Gastroesophageal sphincter (tissue), 4 donors: Measurements from ENCODE around the gene AASS. TPM values are rescaled to one million over a fixed set of nuclear protein-coding genes. Genes with fewer than 3 reads are reported as not detected.

Experiments used
- ATAC-seq: fragments of 150-250 bp; one replicate; pipeline ENCODE4 v1.9.1; 2016; ENCODE audit warnings: mild to moderate bottlenecking, moderate library complexity
- H3K27ac ChIP-seq, 4 donors: fragments of 200-600 bp; sonication (generic) in 3 of 4; 1 replicate in 3 of 4; 2 replicates in 1 of 4; pipeline ENCODE4 v1.5.1; 2016 to 2019
- H3K27me3 ChIP-seq: fragments of 200-600 bp; sonication (generic); one replicate; pipeline ENCODE4 v1.5.1; 2019
- H3K36me3 ChIP-seq, 2 donors: fragments of 200-600 bp; sonication (generic); one replicate each; pipeline ENCODE4 v1.5.1; 2019; ENCODE audit warnings: control low read depth in 1 of 2
- H3K4me1 ChIP-seq, 3 donors: fragments of 200-600 bp; sonication (generic); 1 replicate in 2 of 3; 2 replicates in 1 of 3; pipeline ENCODE4 v1.5.1; 2016 to 2019; ENCODE audit warnings: control low read depth in 2 of 3
- H3K4me3 ChIP-seq, 2 donors: fragments of 200-600 bp; sonication (generic); one replicate each; pipeline ENCODE4 v1.5.1; 2019; ENCODE audit warnings: mild to moderate bottlenecking in 1 of 2, moderate library complexity in 1 of 2
- H3K9me3 ChIP-seq, 3 donors: fragments of 200-600 bp; sonication (generic); one replicate each; pipeline ENCODE4 v1.5.1; 2017 to 2019; ENCODE audit warnings: control low read depth in 2 of 3
- EP300 ChIP-seq: sonication (generic); formaldehyde crosslinking; IDR thresholded peaks from one replicate; pipeline ENCODE4 v1.6.1; 2017; ENCODE audit warnings: antibody characterized with exemption, mild to moderate bottlenecking
- POLR2A ChIP-seq, 2 donors: fragments of 450-650 bp; IDR thresholded peaks; one replicate each; pipeline ENCODE4 v1.6.1; 2017; ENCODE audit warnings: antibody characterized with exemption in 2 of 2, mild to moderate bottlenecking in 2 of 2, moderate library complexity in 1 of 2
- POLR2AphosphoS5 ChIP-seq: sonication (generic); formaldehyde crosslinking; IDR thresholded peaks from one replicate; pipeline ENCODE4 v1.6.1; 2017; ENCODE audit warnings: antibody characterized with exemption
- WGBS, 2 donors: methylation state at CpG; one replicate each; pipeline ENCODE4 v1.1.5; 2018; ENCODE audit warnings: low coverage in 1 of 2; 5-methylcytosine and 5-hydroxymethylcytosine counted together
- total RNA-seq, 4 donors: library from RNA; depleted of rRNA; stranded (reverse); fragments of >200 nt; gene quantifications; one replicate each; pipeline ENCODE4 v1.1.0, GENCODE V29; 2016
- TF ChIP-seq, protein P1 (sequence below), 4 experiments: fragments of 200-600 bp in 2 of 4; fragments of 450-650 bp in 2 of 4; sonication (generic) in 1 of 4; IDR thresholded peaks; one replicate each; pipeline ENCODE4 v1.5.1; 2017 to 2019; ENCODE audit warnings: antibody characterized with exemption in 4 of 4, mild to moderate bottlenecking in 2 of 4, moderate library complexity in 2 of 4

The AASS gene
- total RNA-seq, 4 donors from 2014 or later = 20.0 to 108 (median 55.0) TPM

DNA sequence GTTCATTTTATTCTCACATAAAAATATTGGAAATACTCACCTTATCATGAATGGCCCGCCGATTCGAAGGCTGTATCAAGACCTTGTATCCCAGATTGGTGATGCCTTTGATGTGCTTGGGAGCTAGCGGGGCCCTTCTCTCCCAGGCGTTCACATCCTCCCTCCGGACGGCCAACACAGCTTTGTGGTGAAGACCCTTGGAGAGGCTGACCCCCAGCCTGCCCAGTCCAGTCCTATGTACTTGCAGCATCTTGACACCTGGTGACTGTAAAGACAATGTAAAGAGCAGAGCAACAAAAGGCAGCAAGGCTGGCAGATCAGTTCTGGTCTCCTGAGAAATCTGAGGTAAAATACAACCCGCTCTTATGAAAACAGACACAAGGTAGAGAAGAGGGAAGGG lies 10.6 kb downstream of the AASS start:
- Histone ChIP-seq H3K9me3 (no peaks in the 10 kb centered on the region), H3K27me3 (no peaks in the 10 kb centered on the region), H3K4me1 (peaks cover 0 to 26% (median 6%) of the 10 kb centered on the region in 3 donors), H3K4me3 (no peak overlapping the region), H3K27ac (no peak overlapping the region), H3K36me3 (peaks cover 0 to 17% of the 10 kb centered on the region in 2 donors)
- TF ChIP-seq, protein P1, sequence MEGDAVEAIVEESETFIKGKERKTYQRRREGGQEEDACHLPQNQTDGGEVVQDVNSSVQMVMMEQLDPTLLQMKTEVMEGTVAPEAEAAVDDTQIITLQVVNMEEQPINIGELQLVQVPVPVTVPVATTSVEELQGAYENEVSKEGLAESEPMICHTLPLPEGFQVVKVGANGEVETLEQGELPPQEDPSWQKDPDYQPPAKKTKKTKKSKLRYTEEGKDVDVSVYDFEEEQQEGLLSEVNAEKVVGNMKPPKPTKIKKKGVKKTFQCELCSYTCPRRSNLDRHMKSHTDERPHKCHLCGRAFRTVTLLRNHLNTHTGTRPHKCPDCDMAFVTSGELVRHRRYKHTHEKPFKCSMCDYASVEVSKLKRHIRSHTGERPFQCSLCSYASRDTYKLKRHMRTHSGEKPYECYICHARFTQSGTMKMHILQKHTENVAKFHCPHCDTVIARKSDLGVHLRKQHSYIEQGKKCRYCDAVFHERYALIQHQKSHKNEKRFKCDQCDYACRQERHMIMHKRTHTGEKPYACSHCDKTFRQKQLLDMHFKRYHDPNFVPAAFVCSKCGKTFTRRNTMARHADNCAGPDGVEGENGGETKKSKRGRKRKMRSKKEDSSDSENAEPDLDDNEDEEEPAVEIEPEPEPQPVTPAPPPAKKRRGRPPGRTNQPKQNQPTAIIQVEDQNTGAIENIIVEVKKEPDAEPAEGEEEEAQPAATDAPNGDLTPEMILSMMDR (IDR thresholded peaks at IDR 0.05) = no peak
- TF ChIP-seq POLR2A (IDR thresholded peaks at IDR 0.05) (no peak), EP300 (no peak), POLR2AphosphoS5 (no peak)
- WGBS, 2 donors = 95 to 100% methylated on average over 3 to 4 of the region's 8 CpGs
- ATAC-seq = no peak

DNA sequence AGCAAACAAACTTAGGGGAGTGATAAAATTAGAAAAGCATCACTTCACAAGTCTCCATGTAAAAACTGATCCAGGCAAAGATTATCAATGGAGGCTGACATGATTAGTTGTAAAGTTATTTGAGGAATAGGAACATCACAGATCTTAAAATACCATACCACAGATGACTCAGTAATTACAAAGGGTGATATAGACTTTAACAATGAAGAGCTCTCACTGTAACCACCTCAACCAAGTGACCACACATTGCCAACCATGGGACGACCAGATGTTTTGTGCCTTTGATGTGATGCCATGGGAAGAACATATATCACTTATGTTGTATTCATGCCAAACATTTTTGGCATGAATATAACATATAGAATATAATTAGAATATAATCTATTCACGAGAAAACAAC lies 11.7 kb downstream of the AASS start:
- TF ChIP-seq, protein P1 (IDR thresholded peaks at IDR 0.05) = no peak
- TF ChIP-seq POLR2A (IDR thresholded peaks at IDR 0.05) (no peak), EP300 (no peak), POLR2AphosphoS5 (no peak)
- Histone ChIP-seq H3K9me3 (no peaks in the 10 kb centered on the region), H3K27ac (no peak overlapping the region), H3K36me3 (peaks cover 0 to 26% of the 10 kb centered on the region in 2 donors), H3K4me3 (no peak overlapping the region), H3K27me3 (no peaks in the 10 kb centered on the region), H3K4me1 (peaks cover 0 to 16% (median 1%) of the 10 kb centered on the region in 3 donors)
- 73 to 79% methylated on average over 2 of the region's 2 CpGs for WGBS, 2 donors
- ATAC-seq = no peak

DNA sequence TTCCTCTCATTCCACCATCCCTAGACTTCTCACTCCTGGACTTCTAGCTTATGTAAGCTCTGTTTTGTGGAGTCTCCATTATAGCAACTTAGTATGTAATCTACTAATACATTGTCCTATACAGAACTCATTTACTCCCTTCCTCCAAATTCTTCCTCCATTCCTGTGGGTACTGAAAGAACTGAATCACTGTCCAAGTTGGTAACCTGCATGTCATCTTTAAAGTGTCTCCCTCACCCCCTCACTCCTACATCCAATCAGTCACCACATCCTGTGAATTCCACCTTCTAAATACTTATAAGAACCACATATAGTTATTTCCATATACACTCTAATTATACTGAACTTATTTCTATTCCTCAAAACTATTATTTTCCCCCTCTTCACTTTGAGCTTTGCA lies 20.3 kb downstream of the AASS start:
- H3K27ac ChIP-seq = no peak overlapping the region
- H3K4me1 ChIP-seq = no peaks in the 10 kb centered on the region
- peaks cover 0 to 82% of the 10 kb centered on the region in 2 donors for H3K36me3 ChIP-seq
- H3K27me3 ChIP-seq = no peaks in the 10 kb centered on the region
- TF ChIP-seq EP300 (no peak), POLR2AphosphoS5 (no peak), POLR2A (IDR thresholded peaks at IDR 0.05) (no peak)
- TF ChIP-seq, protein P1 (IDR thresholded peaks at IDR 0.05) = no peak
- no peak for ATAC-seq
- no peaks in the 10 kb centered on the region for H3K9me3 ChIP-seq
- H3K4me3 ChIP-seq = no peak overlapping the region

DNA sequence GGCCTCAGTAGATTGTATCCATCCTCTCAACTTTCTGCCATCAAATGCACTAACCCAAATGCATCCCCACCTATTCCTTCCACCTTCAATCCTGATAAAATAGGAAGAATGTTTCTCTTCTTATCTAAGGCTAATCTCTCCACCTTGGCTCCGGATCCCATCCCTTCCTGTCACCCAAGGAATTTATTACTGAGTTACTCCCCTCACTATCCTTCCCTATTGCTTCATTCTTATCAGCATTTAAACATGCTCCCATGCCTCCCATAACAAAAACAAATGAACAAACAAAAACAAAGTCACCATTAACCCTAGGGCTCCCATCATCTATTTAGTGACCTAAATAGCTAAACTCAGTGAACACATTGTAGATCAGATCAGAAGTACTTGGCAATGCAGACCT lies 25.3 kb downstream of the AASS start:
- no peak overlapping the region for H3K4me3 ChIP-seq
- H3K36me3 ChIP-seq = peaks cover 8 to 89% of the 10 kb centered on the region in 2 donors
- H3K4me1 ChIP-seq = no peaks in the 10 kb centered on the region
- TF ChIP-seq POLR2AphosphoS5 (no peak), POLR2A (IDR thresholded peaks at IDR 0.05) (no peak), EP300 (no peak)
- TF ChIP-seq, protein P1 (IDR thresholded peaks at IDR 0.05) = no peak
- no peaks in the 10 kb centered on the region for H3K27me3 ChIP-seq
- no peak overlapping the region for H3K27ac ChIP-seq
- 33 to 38% methylated on average over 1 of the region's 1 CpG for WGBS, 2 donors
- H3K9me3 ChIP-seq = no peaks in the 10 kb centered on the region
- ATAC-seq = no peak

DNA sequence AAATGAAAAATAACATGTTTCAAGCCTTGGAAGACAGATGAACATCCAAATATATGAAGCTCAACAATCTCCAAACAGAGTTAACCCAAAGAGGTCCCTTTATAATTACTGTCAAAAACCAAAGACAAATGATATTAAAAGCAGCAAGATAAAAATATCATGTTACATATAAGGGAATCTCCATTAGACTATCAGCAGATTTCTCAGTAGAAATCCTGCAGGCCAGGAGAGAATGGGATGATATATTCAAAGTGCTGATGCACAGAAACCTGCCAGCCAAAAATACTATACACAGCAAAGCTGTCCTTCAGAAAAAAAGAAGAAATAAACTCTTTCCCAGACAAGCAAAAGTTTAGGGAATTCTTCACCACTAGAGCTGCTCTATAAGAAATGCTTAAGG lies 41.0 kb downstream of the AASS start:
- Histone ChIP-seq H3K27me3 (no peaks in the 10 kb centered on the region), H3K4me1 (no peaks in the 10 kb centered on the region), H3K9me3 (peaks cover 0 to 49% (median 3%) of the 10 kb centered on the region in 3 donors), H3K27ac (no peak overlapping the region), H3K36me3 (peaks cover 7 to 84% of the 10 kb centered on the region in 2 donors), H3K4me3 (no peak overlapping the region)
- ATAC-seq = no peak
- TF ChIP-seq POLR2AphosphoS5 (no peak), EP300 (no peak), POLR2A (IDR thresholded peaks at IDR 0.05) (no peak)
